ENCODE data around the gene KPNA2. TPM values are rescaled to one million over a fixed set of nuclear protein-coding genes. Genes with fewer than 3 reads are reported as not detected.

The KPNA2 gene
- total and polyA plus RNA-seq, 2 of the 13 experiments (the other 11 are each of a cell fraction or from before 2014, with no cell fraction given), result 111 to 305 TPM

DNA sequence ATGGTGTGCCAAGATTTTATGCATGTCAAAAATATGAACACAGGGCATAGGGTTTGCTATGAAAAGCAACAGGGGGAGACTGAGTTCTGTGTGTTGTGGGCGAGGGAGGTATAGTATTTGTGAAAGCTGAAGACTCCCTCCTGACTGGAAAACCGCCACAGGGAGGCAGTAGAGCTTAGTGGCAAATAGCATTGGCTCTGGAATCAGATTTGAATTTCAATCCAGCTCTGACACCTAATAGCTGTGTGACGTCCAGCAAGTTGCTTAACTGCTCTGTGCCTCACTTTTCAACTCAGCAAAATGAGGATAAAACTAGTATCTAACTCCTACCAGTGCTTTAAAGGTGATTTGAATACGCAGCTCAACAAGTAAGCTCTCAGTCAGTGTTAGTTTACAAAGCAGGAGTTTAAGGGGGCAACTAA is 22.0 kb downstream of the KPNA2 start:
- Histone ChIP-seq H3K4me2 (ENCODE audit: low read depth, low read length) (no peak overlapping the region), H3K9me3 (ENCODE audit: low read length) (no peaks in the 10 kb centered on the region), H3K27me3 (ENCODE audit: control insufficient read depth in 1 of 2, insufficient read depth in 2 of 2, low read length in 2 of 2) (no peaks in the 10 kb centered on the region), H3K27ac (ENCODE audit: extremely low read length, insufficient read depth, low read length) (no peak overlapping the region), H3K4me3 (replicated peaks in 1 of 3; ENCODE audit: insufficient read depth in 1 of 3, low read depth in 2 of 3, low read length in 3 of 3) (no peak overlapping the region), H2AFZ (ENCODE audit: low read length) (no peak overlapping the region), H3K9ac (ENCODE audit: insufficient read depth, low read depth, low read length) (no peak overlapping the region), H3K79me2 (ENCODE audit: insufficient read depth, low read length) (no peaks in the 10 kb centered on the region), H3K4me1 (ENCODE audit: insufficient read depth, low read length) (peaks cover 27% of the 10 kb centered on the region), H3K36me3 (replicated peaks in 1 of 2; ENCODE audit: control insufficient read depth in 1 of 2, insufficient read depth in 2 of 2, low read length in 2 of 2) (no peaks in the 10 kb centered on the region), H4K20me1 (ENCODE audit: insufficient read depth, low read length) (no peaks in the 10 kb centered on the region)
- 27% methylated on average over 4 of the region's 4 CpGs for WGBS (ENCODE audit: low lambda C conversion rate)
- no TSS peak for BruUV-seq (replicated peaks)
- in situ Hi-C loops (cut with HindIII; ENCODE audit: extremely low pct_ligation_motif_present, low pct_unique_long_range_greater_than_20kb), result no loop called here
- ATAC-seq (peak; percentile 64), FAIRE-seq (peak; percentile 88), DNase-seq (ENCODE audit: low spot score) (no peak)
- TF ChIP-seq, protein P1, sequence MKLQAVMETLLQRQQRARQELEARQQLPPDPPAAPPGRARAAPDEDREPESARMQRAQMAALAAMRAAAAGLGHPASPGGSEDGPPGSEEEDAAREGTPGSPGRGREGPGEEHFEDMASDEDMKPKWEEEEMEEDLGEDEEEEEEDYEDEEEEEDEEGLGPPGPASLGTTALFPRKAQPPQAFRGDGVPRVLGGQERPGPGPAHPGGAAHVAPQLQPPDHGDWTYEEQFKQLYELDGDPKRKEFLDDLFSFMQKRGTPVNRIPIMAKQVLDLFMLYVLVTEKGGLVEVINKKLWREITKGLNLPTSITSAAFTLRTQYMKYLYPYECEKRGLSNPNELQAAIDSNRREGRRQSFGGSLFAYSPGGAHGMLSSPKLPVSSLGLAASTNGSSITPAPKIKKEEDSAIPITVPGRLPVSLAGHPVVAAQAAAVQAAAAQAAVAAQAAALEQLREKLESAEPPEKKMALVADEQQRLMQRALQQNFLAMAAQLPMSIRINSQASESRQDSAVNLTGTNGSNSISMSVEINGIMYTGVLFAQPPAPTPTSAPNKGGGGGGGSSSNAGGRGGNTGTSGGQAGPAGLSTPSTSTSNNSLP (IDR thresholded peaks at IDR 0.05; ENCODE audit: low read depth, low read length), result peak; percentile 84
- TF ChIP-seq, protein P2, sequence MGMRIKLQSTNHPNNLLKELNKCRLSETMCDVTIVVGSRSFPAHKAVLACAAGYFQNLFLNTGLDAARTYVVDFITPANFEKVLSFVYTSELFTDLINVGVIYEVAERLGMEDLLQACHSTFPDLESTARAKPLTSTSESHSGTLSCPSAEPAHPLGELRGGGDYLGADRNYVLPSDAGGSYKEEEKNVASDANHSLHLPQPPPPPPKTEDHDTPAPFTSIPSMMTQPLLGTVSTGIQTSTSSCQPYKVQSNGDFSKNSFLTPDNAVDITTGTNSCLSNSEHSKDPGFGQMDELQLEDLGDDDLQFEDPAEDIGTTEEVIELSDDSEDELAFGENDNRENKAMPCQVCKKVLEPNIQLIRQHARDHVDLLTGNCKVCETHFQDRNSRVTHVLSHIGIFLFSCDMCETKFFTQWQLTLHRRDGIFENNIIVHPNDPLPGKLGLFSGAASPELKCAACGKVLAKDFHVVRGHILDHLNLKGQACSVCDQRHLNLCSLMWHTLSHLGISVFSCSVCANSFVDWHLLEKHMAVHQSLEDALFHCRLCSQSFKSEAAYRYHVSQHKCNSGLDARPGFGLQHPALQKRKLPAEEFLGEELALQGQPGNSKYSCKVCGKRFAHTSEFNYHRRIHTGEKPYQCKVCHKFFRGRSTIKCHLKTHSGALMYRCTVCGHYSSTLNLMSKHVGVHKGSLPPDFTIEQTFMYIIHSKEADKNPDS (CRISPR knock-in tag; IDR thresholded peaks at IDR 0.05), result no peak
- TF ChIP-seq RAD21 (CRISPR knock-in tag; IDR thresholded peaks at IDR 0.05) (0 out of 2 replicates have a peak, but pooled peaks have one; percentile 50), ZFP36 (IDR thresholded peaks at IDR 0.05; ENCODE audit: borderline replicate concordance, low read depth, low read length, partially characterized antibody) (peak; percentile 91), CEBPG (CRISPR knock-in tag; IDR thresholded peaks at IDR 0.05) (peak; percentile 15; the same call in 1 of the 2 replicates), ZMYM3 (CRISPR knock-in tag; IDR thresholded peaks at IDR 0.05) (0 out of 2 replicates have a peak, but pooled peaks have one; percentile 18), CREB1 (IDR thresholded peaks at IDR 0.05) (peak; percentile 3; the same call in 1 of the 2 replicates), CREB1 (CRISPR knock-in tag; IDR thresholded peaks at IDR 0.05) (no peak), ZNF652 (CRISPR knock-in tag; IDR thresholded peaks at IDR 0.05; ENCODE audit: borderline replicate concordance, low read depth) (no peak), SMC3 (IDR thresholded peaks at IDR 0.05; ENCODE audit: low read length) (peak; percentile 66), STAG1 (CRISPR knock-in tag; IDR thresholded peaks at IDR 0.05) (peak; percentile 69), ZNF768 (CRISPR knock-in tag; IDR thresholded peaks at IDR 0.05) (peak; percentile 93; the same call in 1 of the 2 replicates)
- TF ChIP-seq, protein P3, sequence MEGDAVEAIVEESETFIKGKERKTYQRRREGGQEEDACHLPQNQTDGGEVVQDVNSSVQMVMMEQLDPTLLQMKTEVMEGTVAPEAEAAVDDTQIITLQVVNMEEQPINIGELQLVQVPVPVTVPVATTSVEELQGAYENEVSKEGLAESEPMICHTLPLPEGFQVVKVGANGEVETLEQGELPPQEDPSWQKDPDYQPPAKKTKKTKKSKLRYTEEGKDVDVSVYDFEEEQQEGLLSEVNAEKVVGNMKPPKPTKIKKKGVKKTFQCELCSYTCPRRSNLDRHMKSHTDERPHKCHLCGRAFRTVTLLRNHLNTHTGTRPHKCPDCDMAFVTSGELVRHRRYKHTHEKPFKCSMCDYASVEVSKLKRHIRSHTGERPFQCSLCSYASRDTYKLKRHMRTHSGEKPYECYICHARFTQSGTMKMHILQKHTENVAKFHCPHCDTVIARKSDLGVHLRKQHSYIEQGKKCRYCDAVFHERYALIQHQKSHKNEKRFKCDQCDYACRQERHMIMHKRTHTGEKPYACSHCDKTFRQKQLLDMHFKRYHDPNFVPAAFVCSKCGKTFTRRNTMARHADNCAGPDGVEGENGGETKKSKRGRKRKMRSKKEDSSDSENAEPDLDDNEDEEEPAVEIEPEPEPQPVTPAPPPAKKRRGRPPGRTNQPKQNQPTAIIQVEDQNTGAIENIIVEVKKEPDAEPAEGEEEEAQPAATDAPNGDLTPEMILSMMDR (CRISPR knock-in tag; IDR thresholded peaks at IDR 0.05), result peak; percentile 50
- TF ChIP-seq, protein P4, sequence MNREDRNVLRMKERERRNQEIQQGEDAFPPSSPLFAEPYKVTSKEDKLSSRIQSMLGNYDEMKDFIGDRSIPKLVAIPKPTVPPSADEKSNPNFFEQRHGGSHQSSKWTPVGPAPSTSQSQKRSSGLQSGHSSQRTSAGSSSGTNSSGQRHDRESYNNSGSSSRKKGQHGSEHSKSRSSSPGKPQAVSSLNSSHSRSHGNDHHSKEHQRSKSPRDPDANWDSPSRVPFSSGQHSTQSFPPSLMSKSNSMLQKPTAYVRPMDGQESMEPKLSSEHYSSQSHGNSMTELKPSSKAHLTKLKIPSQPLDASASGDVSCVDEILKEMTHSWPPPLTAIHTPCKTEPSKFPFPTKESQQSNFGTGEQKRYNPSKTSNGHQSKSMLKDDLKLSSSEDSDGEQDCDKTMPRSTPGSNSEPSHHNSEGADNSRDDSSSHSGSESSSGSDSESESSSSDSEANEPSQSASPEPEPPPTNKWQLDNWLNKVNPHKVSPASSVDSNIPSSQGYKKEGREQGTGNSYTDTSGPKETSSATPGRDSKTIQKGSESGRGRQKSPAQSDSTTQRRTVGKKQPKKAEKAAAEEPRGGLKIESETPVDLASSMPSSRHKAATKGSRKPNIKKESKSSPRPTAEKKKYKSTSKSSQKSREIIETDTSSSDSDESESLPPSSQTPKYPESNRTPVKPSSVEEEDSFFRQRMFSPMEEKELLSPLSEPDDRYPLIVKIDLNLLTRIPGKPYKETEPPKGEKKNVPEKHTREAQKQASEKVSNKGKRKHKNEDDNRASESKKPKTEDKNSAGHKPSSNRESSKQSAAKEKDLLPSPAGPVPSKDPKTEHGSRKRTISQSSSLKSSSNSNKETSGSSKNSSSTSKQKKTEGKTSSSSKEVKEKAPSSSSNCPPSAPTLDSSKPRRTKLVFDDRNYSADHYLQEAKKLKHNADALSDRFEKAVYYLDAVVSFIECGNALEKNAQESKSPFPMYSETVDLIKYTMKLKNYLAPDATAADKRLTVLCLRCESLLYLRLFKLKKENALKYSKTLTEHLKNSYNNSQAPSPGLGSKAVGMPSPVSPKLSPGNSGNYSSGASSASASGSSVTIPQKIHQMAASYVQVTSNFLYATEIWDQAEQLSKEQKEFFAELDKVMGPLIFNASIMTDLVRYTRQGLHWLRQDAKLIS (CRISPR knock-in tag; IDR thresholded peaks at IDR 0.05), result no peak
- TF ChIP-seq, protein P5, sequence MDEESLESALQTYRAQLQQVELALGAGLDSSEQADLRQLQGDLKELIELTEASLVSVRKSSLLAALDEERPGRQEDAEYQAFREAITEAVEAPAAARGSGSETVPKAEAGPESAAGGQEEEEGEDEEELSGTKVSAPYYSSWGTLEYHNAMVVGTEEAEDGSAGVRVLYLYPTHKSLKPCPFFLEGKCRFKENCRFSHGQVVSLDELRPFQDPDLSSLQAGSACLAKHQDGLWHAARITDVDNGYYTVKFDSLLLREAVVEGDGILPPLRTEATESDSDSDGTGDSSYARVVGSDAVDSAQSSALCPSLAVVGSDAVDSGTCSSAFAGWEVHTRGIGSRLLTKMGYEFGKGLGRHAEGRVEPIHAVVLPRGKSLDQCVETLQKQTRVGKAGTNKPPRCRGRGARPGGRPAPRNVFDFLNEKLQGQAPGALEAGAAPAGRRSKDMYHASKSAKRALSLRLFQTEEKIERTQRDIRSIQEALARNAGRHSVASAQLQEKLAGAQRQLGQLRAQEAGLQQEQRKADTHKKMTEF (CRISPR knock-in tag; IDR thresholded peaks at IDR 0.05), result peak; percentile 19; the same call in 1 of the 2 replicates
- intact Hi-C loops (cut with micrococcal nuclease; ENCODE audit: unreplicated experiment), result loop anchor here (2.0 kb wide), 1 partner anchor 143 kb away; no protein-coding TSS in a partner anchor
- ChIA-PET CTCF (ENCODE audit: low intra/inter-chr PET ratio, low total read pairs) (no interaction called here), POLR2A (interaction anchor here (1.6 kb wide), 1 partner anchor 22 kb away, joined by 4 read pairs; the partner anchor contains the start of gene KPNA2)

All from HepG2 (cell line).